OCI-LY7 (cell line): ENCODE data around the gene DDX51. TPM values are rescaled to one million over a fixed set of nuclear protein-coding genes. Genes with fewer than 3 reads are reported as not detected.

Experiments
- BruUV-seq: library from RNA; stranded (reverse); fragments of 400-500 nt; replicated peaks from 2 replicates; lab custom pipeline; 2021; lab: Mats Ljungman, UMichigan
- CTCF ChIA-PET: fragments of 300-600 bp; sonication (Branson Sonifier 250); formaldehyde crosslinking; loops from one replicate; lab custom pipeline; 2022; ENCODE audit warnings: antibody characterized with exemption; ENCODE audit not compliant: unreplicated experiment; lab: Charles Lee
- POLR2A ChIA-PET: fragments of 300-600 bp; sonication (Branson Sonifier 250); formaldehyde crosslinking; loops from one replicate; lab custom pipeline; 2022; ENCODE audit warnings: antibody characterized with exemption; lab: Charles Lee
- DNase-seq: peaks from one replicate; pipeline ENCODE4 v3.0.0-alpha.2; 2015; ENCODE audit warnings: low spot score
- H2AFZ ChIP-seq: fragments of 200-600 bp; sonication (generic), shearing (Covaris generic); 2 replicates; pipeline ENCODE4 v1.6.1; 2014; ENCODE audit warnings: mild to moderate bottlenecking, antibody characterized with exemption, low read length, moderate library complexity
- H3K27ac ChIP-seq: fragments of 200-600 bp; sonication (generic); 2 replicates; pipeline ENCODE4 v1.5.1; 2014; ENCODE audit warnings: mixed run types, low read depth, mild to moderate bottlenecking, moderate library complexity, low read length, inconsistent platforms; ENCODE audit not compliant: poor library complexity, severe bottlenecking
- H3K36me3 ChIP-seq: fragments of 200-600 bp; sonication (generic); 2 replicates; pipeline ENCODE4 v1.6.1; 2014; ENCODE audit warnings: mild to moderate bottlenecking, antibody characterized with exemption, low read length, moderate library complexity, mixed read lengths; ENCODE audit not compliant: insufficient read depth
- H3K4me1 ChIP-seq: fragments of 200-600 bp; sonication (generic); 2 replicates; pipeline ENCODE4 v1.5.1; 2014; ENCODE audit warnings: mild to moderate bottlenecking, low read length; ENCODE audit not compliant: insufficient read depth, poor library complexity, severe bottlenecking
- H3K4me2 ChIP-seq: fragments of 200-600 bp; sonication (generic); 2 replicates; pipeline ENCODE4 v1.6.1; 2014; ENCODE audit warnings: mild to moderate bottlenecking, low read length
- H3K4me3 ChIP-seq: fragments of 200-600 bp; sonication (generic); 2 replicates; pipeline ENCODE4 v1.5.1; 2014; ENCODE audit warnings: mild to moderate bottlenecking, low read depth, low read length; ENCODE audit not compliant: poor library complexity, severe bottlenecking
- H3K79me2 ChIP-seq: fragments of 200-600 bp; sonication (generic); 2 replicates; pipeline ENCODE4 v1.6.1; 2016; ENCODE audit warnings: low read depth, mild to moderate bottlenecking, low read length, moderate library complexity, mixed read lengths; ENCODE audit not compliant: insufficient read depth
- H3K9me2 ChIP-seq: fragments of 200-600 bp; sonication (generic); 2 replicates; pipeline ENCODE4 v1.6.1; 2016; ENCODE audit warnings: mild to moderate bottlenecking, low read length, mixed read lengths; ENCODE audit not compliant: insufficient read depth
- H3K9me3 ChIP-seq: fragments of 200-600 bp; sonication (generic); 2 replicates; pipeline ENCODE4 v1.6.1; 2014; ENCODE audit warnings: mild to moderate bottlenecking, mixed run types, low read length, mixed read lengths
- H4K20me1 ChIP-seq: fragments of 200-600 bp; sonication (generic); 2 replicates; pipeline ENCODE4 v1.6.1; 2014; ENCODE audit warnings: mild to moderate bottlenecking, antibody characterized with exemption, low read length, moderate library complexity, mixed read lengths; ENCODE audit not compliant: insufficient read depth
- EZH2phosphoT487 ChIP-seq: fragments of 200-600 bp; sonication (generic); IDR thresholded peaks from 2 replicates; pipeline ENCODE4 v1.6.1; 2018; ENCODE audit warnings: low read depth, borderline replicate concordance, mild to moderate bottlenecking, mixed run types, antibody characterized with exemption, low read length, moderate library complexity, mixed read lengths
- intact Hi-C: fragments of 100-400 bp; cut with micrococcal nuclease; formaldehyde crosslinking; loops from one replicate; pipeline ENCODE4 v1.10.0; 2022; ENCODE audit not compliant: unreplicated experiment
- total RNA-seq, 2 experiments: library from RNA; depleted of rRNA in 1 of 2; stranded (reverse); fragments of >200 nt in 1 of 2; shearing (Covaris generic) in 1 of 2; gene quantifications; 2 replicates each; pipeline ENCODE4 v1.2.3, GENCODE V29; 2014 to 2022
- TF ChIP-seq, protein P1 (sequence below): fragments of 200-600 bp; sonication (generic); conservative IDR thresholded peaks from 2 replicates; pipeline ENCODE4 v1.5.1; 2014; ENCODE audit warnings: mild to moderate bottlenecking, antibody characterized with exemption, low read length, moderate library complexity, mixed read lengths

Gene DDX51
- total RNA-seq, 2 experiments from 2014 or later: 47.1 to 63.1 TPM

- Histone ChIP-seq H3K36me3 (no peaks in the 10 kb centered on the region), H3K4me2 (no peak overlapping the region), H3K9me3 (no peaks in the 10 kb centered on the region), H3K9me2 (no peaks in the 10 kb centered on the region), H4K20me1 (no peaks in the 10 kb centered on the region), H3K79me2 (no peaks in the 10 kb centered on the region), H3K4me1 (peaks cover 14% of the 10 kb centered on the region), H3K4me3 (no peak overlapping the region), H2AFZ (no peak overlapping the region), H3K27ac (no peak overlapping the region)
- POLR2A ChIA-PET: no interaction called here
- intact Hi-C loops: no loop called here
- TF ChIP-seq EZH2phosphoT487: no peak
- TF ChIP-seq, protein P1, sequence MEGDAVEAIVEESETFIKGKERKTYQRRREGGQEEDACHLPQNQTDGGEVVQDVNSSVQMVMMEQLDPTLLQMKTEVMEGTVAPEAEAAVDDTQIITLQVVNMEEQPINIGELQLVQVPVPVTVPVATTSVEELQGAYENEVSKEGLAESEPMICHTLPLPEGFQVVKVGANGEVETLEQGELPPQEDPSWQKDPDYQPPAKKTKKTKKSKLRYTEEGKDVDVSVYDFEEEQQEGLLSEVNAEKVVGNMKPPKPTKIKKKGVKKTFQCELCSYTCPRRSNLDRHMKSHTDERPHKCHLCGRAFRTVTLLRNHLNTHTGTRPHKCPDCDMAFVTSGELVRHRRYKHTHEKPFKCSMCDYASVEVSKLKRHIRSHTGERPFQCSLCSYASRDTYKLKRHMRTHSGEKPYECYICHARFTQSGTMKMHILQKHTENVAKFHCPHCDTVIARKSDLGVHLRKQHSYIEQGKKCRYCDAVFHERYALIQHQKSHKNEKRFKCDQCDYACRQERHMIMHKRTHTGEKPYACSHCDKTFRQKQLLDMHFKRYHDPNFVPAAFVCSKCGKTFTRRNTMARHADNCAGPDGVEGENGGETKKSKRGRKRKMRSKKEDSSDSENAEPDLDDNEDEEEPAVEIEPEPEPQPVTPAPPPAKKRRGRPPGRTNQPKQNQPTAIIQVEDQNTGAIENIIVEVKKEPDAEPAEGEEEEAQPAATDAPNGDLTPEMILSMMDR: no peak
- no TSS peak for BruUV-seq
- CTCF ChIA-PET: no interaction called here
- DNase-seq: no peak
Observed at GRCh38 chr12:132174015-132174838, 30.1 kb upstream of the DDX51 start.

DNA sequence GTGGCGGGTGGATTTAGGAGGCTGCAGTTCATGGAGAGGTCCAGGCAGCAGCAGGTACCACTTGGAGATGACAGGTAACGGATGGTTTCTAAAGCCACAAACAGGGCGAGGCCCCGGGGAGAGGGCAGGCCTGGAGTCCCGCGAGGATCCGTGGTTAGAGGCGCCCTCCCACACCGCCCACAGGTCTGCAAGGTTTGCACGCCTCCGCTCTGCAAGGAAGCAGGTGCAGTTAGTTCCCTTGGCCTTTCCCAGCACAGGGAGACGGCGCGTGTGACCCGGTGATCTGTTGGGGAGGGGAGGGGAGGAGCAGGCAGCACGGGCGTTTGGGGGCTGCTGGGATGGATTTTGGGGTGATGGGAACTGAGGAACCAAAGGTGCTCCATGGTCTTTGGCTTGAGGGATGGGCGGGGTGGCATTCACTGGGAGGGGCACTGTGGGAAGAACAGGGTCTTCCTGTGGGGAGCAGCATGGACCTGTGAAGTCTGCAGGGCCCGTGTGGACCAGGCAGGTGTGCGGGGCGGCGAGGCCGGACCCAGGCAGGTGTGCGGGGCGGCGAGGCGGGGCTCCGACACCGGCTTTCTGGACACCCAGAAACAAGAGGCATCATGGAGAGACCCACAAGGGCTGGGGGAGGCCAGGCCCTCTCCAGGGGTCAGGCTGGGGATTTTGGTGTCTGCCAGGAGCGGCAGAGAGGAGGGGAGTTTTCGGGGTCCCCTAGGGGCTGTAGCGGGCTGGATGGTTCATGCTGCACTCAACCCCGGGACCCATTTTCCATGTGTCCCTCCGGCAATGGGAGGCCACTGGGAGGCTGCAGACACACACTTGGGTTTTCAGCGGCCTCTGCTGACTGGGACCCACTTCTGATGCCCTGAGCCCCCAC, 29.3 kb upstream of the DDX51 start:
- peaks cover 12% of the 10 kb centered on the region for H3K4me1 ChIP-seq
- BruUV-seq: no TSS peak
- TF ChIP-seq EZH2phosphoT487: no peak
- TF ChIP-seq, protein P1: no peak
- CTCF ChIA-PET: no interaction called here
- H3K9me2 ChIP-seq: no peaks in the 10 kb centered on the region
- H3K4me3 ChIP-seq: no peak overlapping the region
- no peaks in the 10 kb centered on the region for H3K79me2 ChIP-seq
- no peak overlapping the region for H3K4me2 ChIP-seq
- H2AFZ ChIP-seq: no peak overlapping the region
- no peak overlapping the region for H3K27ac ChIP-seq
- no peaks in the 10 kb centered on the region for H3K36me3 ChIP-seq
- no peaks in the 10 kb centered on the region for H3K9me3 ChIP-seq
- no peak for DNase-seq
- POLR2A ChIA-PET: no interaction called here
- no peaks in the 10 kb centered on the region for H4K20me1 ChIP-seq
- intact Hi-C loops: no loop called here
